WTC11 (cell line): ENCODE measurements around the gene ACADVL.

Source experiments
- CTCF ChIP-seq: fragments of 200-600 bp; IDR thresholded peaks from 2 replicates; pipeline ENCODE4 v1.8.0; 2022; ENCODE audit warnings: antibody characterized with exemption
- ESRRA ChIP-seq: sonication (generic); formaldehyde crosslinking; IDR thresholded peaks from 2 replicates; pipeline ENCODE4 v1.8.1; 2022; ENCODE audit warnings: mild to moderate bottlenecking, missing genetic modification reagents, borderline replicate concordance
- JUN ChIP-seq: sonication (generic); formaldehyde crosslinking; IDR thresholded peaks from 2 replicates; pipeline ENCODE4 v1.8.0; 2023; ENCODE audit warnings: mild to moderate bottlenecking, missing genetic modification reagents
- KAT7 ChIP-seq: sonication (generic); formaldehyde crosslinking; IDR thresholded peaks from 2 replicates; pipeline ENCODE4 v1.8.1; 2023; ENCODE audit warnings: missing genetic modification reagents, mild to moderate bottlenecking, borderline replicate concordance
- RELA ChIP-seq: sonication (generic); formaldehyde crosslinking; IDR thresholded peaks from 2 replicates; pipeline ENCODE4 v1.8.1; 2022; ENCODE audit warnings: missing genetic modification reagents, mild to moderate bottlenecking, borderline replicate concordance
- SP1 ChIP-seq: sonication (generic); formaldehyde crosslinking; conservative IDR thresholded peaks from 2 replicates; pipeline ENCODE4 v1.8.1; 2022; ENCODE audit warnings: missing genetic modification reagents
- TEAD4 ChIP-seq: sonication (generic); formaldehyde crosslinking; IDR thresholded peaks from 2 replicates; pipeline ENCODE4 v1.8.0; 2022; ENCODE audit warnings: mild to moderate bottlenecking, missing genetic modification reagents
- ZBTB43 ChIP-seq: sonication (generic); formaldehyde crosslinking; IDR thresholded peaks from 2 replicates; pipeline ENCODE4 v1.8.1; 2023; ENCODE audit warnings: mild to moderate bottlenecking, missing genetic modification reagents
- ZMAT4 ChIP-seq: fragments of 250-450 bp; sonication (Bioruptor Pico); IDR thresholded peaks from 2 replicates; pipeline ENCODE4 v1.9.0; 2021; ENCODE audit warnings: mild to moderate bottlenecking
- ZNF317 ChIP-seq: sonication (generic); formaldehyde crosslinking; IDR thresholded peaks from 2 replicates; pipeline ENCODE4 v1.8.1; 2023; ENCODE audit warnings: low read depth, mild to moderate bottlenecking, moderate library complexity, missing genetic modification reagents, borderline replicate concordance
- TF ChIP-seq, protein P1 (sequence below): sonication (generic); formaldehyde crosslinking; IDR thresholded peaks from 2 replicates; pipeline ENCODE4 v1.8.1; 2023; ENCODE audit warnings: mild to moderate bottlenecking, missing genetic modification reagents, borderline replicate concordance

DNA sequence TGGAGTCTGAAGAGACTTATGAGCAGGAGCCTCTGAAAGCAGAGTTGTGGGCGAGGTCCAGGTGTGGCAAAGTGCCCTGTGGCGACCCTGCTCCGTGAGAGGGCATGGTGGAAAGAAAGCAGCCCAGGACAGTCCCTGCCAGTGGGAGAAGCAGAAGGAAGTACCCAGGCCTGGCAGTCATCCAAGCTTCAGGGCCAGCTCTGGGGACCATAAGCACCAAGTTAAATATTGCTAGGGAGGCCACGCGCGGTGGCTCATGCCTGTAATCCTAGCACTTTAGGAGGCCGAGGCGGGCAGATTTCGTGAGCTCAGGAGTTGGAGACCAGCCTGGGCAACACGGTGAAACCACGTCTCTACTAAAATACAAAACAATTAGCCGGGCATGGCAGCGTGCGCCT is 35.6 kb upstream of the ACADVL start:
- TF ChIP-seq SP1 (CRISPR knock-in tag) (no peak), CTCF (no peak), ZMAT4 (CRISPR knock-in tag) (no peak), ESRRA (CRISPR knock-in tag) (no peak), ZBTB43 (CRISPR knock-in tag) (no peak), ZNF317 (CRISPR knock-in tag) (no peak), TEAD4 (CRISPR knock-in tag) (no peak), JUN (no peak), KAT7 (CRISPR knock-in tag) (no peak), RELA (CRISPR knock-in tag) (no peak)
- TF ChIP-seq, protein P1, sequence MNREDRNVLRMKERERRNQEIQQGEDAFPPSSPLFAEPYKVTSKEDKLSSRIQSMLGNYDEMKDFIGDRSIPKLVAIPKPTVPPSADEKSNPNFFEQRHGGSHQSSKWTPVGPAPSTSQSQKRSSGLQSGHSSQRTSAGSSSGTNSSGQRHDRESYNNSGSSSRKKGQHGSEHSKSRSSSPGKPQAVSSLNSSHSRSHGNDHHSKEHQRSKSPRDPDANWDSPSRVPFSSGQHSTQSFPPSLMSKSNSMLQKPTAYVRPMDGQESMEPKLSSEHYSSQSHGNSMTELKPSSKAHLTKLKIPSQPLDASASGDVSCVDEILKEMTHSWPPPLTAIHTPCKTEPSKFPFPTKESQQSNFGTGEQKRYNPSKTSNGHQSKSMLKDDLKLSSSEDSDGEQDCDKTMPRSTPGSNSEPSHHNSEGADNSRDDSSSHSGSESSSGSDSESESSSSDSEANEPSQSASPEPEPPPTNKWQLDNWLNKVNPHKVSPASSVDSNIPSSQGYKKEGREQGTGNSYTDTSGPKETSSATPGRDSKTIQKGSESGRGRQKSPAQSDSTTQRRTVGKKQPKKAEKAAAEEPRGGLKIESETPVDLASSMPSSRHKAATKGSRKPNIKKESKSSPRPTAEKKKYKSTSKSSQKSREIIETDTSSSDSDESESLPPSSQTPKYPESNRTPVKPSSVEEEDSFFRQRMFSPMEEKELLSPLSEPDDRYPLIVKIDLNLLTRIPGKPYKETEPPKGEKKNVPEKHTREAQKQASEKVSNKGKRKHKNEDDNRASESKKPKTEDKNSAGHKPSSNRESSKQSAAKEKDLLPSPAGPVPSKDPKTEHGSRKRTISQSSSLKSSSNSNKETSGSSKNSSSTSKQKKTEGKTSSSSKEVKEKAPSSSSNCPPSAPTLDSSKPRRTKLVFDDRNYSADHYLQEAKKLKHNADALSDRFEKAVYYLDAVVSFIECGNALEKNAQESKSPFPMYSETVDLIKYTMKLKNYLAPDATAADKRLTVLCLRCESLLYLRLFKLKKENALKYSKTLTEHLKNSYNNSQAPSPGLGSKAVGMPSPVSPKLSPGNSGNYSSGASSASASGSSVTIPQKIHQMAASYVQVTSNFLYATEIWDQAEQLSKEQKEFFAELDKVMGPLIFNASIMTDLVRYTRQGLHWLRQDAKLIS (CRISPR knock-in tag): no peak
